GM11168 (cell line): ENCODE data around the gene ARF3.

Source experiments
- in situ Hi-C: fragments of 300-500 bp; cut with MboI; formaldehyde crosslinking; loops from one replicate; pipeline ENCODE4 v1.12.0; 2022; ENCODE audit warnings: low sequenced_read_pairs; ENCODE audit not compliant: unreplicated experiment

Gene ARF3

DNA sequence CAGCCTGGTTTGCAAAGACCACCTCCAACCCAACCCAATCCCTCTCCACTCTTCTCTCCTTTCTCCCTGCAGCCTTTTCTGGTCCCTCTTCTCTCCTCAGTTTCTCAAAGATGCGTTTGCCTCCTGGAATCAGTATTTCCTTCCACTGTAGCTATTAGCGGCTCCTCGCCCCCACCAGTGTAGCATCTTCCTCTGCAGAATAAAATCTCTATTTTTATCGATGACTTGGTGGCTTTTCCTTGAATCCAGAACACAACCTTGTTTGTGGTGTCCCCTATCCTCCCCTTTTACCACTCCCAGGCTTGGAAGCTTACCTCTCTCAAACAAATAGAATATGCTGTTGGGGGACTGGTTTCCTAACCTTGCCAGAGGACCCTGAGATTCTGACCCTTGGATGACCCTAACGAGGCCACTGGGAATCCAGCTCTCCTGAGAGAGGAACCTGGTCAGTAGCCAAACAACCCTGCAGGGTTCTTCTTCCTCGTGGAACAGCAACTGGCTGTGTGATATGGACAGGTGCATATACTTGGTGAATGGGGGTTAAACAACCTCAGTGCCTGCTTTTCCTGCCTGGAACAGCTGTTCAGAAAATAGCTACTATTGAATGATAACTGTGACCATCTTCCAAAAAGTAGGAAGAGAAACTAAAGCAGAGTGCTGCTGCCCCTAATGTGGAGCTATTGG, 25.3 kb upstream of the ARF3 start:
- in situ Hi-C loops: no loop called here

DNA sequence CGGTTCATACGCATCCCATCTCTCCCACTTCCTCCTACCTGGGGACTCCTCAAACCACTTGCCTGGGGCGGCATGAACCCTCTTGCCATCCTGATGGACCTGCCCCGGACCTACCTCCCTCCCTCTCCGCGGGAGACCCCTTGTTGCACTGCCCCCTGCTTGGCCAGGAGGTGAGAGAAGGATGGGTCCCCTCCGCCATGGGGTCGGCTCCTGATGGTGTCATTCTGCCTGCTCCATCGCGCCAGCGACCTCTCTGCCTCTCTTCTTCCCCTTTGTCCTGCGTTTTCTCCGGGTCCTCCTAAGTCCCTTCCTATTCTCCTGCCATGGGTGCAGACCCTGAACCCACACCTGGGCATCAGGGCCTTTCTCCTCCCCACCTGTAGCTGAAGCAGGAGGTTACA, 24.5 kb upstream of the ARF3 start:
- in situ Hi-C loops: no loop called here

DNA sequence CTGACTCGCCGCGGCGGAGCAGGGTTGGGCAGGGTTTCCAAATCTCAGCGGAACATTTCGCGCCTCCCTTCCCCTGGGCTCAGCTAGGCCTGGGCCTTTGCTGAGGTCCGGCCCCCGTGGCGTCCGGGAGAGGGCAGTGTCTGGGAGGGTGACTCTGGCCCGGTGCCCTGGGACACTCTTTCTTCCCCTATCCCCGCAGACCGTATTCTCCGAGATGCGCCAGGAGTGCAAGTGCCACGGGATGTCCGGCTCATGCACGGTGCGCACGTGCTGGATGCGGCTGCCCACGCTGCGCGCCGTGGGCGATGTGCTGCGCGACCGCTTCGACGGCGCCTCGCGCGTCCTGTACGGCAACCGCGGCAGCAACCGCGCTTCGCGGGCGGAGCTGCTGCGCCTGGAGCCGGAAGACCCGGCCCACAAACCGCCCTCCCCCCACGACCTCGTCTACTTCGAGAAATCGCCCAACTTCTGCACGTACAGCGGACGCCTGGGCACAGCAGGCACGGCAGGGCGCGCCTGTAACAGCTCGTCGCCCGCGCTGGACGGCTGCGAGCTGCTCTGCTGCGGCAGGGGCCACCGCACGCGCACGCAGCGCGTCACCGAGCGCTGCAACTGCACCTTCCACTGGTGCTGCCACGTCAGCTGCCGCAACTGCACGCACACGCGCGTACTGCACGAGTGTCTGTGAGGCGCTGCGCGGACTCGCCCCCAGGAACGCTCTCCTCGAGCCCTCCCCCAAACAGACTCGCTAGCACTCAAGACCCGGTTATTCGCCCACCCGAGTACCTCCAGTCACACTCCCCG, 23.9 kb upstream of the ARF3 start:
- in situ Hi-C loops: no loop called here

DNA sequence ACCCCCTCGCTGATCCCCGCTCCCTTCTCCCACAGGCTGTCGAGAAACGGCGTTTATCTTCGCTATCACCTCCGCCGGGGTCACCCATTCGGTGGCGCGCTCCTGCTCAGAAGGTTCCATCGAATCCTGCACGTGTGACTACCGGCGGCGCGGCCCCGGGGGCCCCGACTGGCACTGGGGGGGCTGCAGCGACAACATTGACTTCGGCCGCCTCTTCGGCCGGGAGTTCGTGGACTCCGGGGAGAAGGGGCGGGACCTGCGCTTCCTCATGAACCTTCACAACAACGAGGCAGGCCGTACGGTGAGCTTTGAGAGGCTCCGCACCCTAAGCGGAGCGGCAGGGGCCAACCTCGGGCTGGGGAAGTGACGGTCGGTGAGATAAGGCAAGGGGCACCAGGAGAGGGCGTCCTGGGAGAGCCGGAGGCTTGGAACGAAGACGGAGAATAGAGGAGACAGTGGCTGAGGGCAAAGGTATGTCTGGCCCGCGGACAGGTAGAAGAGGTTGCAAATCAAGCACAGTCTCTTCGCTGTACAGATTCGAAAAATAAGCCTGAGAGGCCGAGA, 23.2 kb upstream of the ARF3 start:
- in situ Hi-C loops: no loop called here

DNA sequence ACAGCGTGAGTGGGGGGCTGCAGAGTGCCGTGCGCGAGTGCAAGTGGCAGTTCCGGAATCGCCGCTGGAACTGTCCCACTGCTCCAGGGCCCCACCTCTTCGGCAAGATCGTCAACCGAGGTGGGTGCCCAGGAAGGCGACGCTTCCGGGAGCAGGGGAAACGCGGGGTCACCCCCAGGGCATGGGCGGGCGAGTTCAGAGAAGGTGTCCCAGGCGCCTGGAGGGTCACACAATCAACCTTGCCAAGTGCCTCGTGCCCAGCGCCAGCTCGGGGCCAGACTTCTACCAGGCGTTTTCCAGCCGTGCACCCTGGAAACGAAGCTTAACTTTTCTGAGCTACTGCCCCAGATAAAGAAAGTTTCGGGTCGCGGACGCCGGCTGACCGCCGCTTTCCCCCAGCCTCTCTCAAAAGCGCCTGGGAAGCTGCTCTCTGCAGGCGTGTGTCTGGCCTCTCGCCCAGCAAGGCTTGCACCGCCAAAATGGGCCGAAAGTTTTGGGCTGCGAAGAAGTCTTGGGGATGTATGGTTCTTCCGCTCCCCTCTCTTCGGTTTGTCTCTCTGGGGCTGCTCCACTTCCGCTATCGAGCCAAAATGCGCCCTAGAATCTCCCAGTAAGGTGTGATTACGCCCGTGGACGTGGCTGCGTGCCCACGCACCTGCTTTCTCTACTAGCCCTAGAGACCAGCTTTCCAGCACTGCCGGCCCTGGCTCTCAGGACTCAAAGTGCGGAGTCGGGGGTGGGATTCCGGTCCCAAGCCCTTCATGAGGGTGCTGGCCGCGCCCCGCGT, 22.5 kb upstream of the ARF3 start:
- in situ Hi-C loops: no loop called here

DNA sequence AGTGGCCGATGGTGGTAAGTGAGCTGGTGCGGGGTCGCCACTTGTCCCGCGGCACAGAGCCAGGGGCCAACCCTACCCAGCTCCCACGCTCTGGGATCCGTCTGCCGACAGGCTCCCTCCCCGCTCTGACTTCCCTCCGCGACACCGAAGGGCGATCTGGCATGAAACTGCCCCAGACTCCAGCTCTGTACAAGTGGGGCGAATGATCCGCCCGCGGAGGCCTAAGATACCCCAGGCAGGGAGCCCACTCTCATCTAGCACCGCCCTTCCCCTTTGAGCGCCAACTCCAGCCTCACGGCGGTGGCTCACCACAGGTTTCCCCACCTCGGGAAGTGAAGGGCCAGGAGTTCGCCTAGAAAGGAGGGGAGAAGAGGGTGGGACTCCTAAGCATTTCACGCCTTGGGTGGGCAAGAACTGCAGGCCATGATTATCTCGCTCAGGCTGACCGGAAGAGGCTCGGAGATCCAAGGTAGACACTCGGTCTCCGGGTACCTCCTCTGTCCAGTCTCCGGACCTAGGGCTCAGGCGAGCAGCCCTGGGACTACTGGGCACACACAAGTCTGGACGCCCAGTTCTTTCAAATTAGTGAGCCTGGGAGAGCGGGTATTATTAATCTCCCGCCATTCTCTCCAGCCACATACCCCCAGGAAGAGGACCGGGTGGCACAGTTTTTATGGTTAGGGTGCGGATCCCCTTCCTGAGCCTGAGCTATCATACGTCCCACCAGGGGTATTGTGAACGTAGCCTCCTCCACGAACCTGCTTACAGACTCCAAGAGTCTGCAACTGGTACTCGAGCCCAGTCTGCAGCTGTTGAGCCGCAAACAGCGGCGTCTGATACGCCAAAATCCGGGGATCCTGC, 21.7 kb upstream of the ARF3 start:
- in situ Hi-C loops: no loop called here

DNA sequence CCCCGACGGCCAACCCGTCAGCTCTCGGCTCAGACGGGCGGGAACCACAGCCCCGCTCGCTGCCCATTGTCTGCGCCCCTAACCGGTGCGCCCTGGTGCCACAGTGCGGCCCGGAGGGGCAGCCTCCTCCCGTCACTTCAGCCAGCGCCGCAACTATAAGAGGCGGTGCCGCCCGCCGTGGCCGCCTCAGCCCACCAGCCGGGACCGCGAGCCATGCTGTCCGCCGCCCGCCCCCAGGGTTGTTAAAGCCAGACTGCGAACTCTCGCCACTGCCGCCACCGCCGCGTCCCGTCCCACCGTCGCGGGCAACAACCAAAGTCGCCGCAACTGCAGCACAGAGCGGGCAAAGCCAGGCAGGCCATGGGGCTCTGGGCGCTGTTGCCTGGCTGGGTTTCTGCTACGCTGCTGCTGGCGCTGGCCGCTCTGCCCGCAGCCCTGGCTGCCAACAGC, 21.0 kb upstream of the ARF3 start, which contains the start of gene WNT1:
WNT1 (plus strand) TSS at position 32 of the 450 bp plus-strand sequence; CDS start at position 361, 329 bp downstream.
- in situ Hi-C loops: no loop called here

DNA sequence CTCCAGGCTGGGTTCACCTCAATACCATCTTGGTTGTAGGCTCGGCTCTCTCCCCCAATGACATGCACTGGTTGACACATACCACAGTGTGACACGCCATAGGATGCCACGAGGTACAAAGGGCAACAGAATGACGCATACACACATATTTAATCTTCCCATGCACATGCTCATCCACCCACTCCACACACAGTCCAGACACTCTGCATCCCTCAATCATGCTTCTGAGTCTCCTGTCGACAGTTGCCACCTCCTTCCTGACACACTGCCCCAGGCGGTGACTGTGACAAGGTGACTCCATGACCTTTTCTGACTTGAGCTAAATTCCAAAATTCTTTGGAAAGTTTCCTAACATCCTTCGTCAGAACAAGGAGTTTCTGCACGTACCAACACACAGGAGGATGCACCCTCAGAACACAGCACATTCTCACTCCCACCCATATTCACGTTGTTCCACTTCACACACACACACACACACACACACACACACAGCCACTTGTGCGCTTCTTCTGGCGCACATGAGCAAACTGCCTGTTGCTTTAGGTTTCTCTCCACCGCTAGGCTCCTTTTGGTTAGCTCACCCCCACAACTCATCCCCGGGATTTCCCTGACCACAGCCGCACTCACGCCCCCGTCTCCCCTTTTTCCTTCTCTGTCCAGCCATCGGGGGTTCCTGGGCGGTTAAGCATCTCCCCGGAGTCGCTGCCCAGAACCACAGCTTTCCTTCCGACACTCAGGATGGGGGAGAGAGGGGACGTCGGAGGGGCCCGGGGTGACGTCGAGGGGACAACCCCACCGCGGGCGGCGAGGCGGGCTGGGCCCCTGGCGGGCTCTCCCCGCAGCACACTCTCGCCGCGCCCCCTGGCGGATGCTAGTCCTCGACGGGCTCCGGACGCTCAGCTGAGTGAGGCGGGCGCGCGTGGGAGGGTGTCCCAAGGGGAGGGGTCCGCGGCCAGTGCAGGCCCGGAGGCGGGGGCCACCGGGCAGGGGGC, 20.3 kb upstream of the ARF3 start:
- in situ Hi-C loops: no loop called here

DNA sequence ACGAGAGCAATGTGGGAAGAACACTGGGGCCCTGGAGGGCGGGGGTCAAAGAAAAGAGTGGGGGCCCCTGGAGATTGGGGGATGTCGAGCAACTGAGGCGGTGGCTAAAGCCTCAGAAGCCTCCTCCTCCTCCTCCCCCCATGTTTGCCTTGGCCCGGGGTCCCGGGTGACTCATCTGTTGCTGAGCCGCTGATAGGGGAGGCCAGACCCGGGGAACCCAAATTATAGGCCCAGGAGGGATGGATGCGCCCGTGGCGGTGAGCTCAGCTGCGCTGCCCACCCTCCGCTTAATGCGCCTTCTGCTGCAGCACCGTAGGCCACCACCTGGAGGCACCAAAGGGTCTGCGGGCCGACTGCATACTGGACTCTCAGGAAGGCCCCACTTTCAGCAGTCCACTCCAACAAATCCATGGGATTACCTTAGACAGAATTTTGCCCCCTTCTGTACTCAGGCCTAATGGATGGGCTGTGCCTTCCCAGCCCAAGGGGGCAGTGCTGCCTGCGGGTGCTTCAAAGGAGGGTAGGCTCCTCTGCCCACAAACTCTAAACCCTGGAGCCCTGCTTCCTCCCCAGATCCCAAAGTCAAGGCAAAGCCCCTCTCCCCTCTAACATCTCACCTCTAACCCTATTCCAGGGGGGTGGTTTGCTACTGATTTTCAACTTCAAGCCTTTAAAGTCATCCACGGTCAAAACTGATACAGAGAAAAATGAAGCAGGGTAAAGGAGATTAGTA, 16.8 kb upstream of the ARF3 start:
- in situ Hi-C loops: no loop called here

DNA sequence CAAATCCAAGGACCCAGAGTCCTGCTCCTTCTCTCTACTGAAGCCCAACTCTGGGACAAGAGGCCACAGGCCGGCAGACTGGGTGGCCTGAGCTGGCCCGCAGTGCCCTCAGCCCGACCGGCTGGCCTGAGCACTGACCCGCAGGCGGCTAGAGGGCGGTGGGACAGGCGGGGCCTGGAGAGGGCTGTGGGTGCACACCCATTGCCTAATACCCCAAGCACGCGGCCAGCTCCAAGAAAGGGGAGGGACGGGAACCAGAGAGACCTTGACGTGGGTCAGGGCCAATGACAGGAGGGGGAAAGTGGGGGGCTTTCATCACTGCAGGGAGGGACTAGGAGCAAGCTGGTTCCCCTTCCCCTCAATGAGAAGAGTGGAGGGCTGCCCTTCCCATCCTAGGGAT, 16.2 kb upstream of the ARF3 start:
- in situ Hi-C loops: no loop called here

DNA sequence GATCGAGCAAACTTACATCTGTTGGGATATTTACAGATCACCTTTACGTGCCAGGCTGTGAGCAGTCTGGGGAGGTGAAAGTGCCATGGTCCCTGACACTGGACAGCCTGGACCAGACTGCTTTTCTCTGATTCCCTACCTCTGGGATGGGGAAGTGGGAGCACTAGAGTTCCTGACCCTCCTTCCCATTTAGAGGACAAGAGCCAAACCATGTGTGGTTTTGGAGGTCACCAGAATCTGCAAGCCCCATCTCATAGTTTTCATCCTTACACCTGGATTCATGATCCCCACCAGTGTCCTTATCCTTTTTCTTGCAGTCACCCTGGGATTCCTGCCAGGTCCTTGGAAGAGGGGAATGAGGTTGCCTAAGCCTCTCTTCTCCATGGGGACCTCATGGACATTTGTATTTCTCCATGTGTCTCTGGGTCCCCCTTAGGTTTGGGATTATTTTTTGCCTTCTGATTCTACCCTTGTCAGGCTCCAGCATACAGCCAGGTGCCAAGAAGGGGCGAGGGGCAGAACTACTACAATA, 15.7 kb upstream of the ARF3 start:
- in situ Hi-C loops: no loop called here

DNA sequence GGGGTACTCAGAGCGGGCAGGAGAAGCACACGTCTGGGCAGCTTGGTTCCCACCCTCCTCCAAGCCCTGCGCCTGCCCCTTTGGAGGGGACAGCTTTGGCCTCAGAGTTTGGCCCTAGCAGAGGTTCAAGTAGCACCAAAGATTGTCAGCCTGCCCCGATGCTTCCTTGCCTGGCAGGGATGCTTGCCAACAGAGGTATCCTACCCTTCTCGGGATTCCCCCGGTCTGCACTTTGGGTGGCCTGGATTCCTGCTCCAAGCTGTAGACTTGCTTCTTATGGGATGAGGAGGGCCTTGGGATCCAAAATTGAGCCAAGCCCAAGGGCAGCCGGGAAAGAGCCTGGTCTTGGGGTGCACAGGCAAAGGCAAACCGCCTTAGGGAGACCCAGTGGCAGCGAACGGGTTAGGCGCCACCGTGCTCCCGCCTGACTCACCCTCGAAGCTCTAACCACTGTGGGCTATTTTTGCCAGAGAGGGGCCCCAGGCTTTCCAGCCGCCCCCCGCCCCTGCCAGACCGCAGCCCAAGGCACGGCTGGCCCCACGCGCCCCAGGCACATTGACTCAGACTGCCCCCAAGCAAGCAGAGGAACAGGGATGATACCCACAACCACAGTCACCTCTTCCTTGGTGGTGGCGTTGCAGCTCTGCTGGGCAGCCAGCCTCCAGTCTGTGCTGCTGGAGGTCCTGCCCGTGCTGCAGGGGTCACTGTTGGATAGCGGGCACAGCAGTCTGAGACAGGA, 15.1 kb upstream of the ARF3 start:
- in situ Hi-C loops: no loop called here

DNA sequence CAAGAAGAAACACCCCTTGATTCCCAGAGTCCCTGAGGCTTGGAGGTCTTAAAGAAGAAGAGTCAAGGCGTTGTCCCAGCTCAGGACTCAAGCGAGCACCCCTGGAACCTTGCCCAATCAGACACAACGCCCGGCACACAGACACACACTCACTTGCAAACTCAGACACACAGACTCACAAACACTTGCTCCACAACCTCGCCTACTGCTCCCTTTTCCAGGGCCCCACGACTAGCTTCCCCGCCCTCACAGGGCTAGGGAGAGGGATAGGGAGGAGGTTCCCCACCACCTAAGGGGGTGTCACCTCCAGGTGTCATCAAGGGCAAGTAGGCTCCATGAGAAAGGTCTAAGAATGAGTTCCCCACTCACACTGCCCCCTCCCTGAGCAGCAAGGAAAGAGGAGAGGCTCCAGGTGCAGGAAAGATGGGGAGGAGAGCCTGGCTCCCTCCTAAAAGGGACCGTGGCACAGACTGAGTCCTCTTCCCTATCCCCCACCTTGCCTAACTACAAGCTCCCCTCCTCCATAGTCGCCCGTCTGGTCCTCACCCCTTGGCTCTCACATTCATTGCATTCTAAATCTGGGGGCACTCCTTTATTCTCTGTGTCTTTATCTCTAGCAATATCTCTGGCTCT, 13.5 kb upstream of the ARF3 start:
- in situ Hi-C loops: no loop called here

DNA sequence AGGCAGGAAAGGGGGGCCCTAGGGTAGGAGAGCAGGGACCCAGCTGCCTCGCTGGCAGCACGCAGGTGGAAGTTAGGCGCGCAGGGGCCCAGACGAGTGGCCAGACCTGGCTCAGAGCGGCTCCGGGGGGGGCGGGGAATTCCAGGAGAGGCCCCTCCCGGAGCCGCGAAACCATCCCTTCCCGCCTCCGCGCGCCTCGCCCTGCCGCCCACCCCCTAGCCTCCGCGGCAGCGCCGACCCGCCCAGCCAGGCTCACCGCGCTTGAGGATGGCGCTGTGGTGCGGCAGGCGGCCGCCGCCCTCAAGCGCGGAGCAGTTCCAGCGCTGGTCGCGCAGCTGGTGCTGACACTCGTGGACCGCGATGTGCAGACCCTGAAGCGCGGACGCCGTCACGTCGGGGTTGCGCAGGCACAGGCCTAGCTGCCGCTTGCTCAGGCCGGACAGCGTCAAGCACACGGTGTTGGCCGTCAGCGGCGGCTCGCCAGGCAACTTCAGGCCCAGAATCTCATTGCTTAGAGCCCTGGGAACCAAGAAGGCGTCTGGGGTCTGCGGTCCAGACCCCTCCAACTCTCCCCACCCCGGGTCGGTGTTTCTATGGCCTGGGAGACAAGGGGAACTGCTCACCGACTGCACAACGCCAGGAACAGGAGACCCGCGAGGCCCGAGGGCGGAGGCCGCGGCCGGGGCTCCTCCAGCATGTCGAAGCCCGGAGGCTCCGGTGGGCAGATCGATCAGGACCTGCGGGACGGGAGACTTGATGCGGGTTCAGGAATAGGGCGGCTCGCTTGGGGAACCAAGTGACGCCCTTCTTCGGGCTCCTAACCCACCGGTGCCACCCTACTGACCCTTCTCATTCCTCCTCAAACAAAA, 12.8 kb upstream of the ARF3 start:
- in situ Hi-C loops: no loop called here

DNA sequence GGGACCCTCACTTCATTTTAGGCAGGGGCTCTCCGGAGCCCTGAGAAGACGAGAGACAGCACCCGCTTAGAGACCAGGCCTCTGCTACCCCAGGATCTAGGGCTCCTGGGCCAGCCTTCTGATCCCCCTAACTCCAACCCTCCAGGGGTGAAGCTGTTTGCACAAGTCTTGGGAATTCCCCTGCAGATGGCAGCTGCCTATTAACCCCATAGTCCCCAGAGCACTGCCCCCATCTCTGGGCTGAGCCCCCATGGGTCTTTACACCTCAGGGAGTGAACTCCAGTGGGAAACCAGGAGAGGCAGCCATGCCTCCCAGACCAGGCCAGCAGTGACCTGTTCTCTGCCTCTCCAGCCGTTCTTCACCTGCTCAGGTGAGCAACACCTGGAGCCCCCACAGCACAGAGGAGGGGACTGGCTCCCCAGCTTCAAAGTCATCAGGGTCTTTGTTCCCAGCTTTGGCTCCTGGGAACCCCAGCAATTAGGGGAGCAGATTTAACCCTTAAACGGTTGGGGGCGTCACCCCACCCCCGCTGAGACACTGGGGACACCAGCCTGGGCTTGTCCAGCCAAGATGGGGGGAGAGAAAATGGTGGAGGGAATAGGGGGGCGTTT, 12.0 kb upstream of the ARF3 start:
- in situ Hi-C loops: no loop called here
